Activated naive CD4-positive, alpha-beta T cell treated with anti-CD3 and anti-CD28 coated beads, Interleukin-2, amount 50 U/mL, for 72 hours (primary cell): ENCODE results near the gene CASK. TPM values are rescaled to one million over a fixed set of nuclear protein-coding genes. Genes with fewer than 3 reads are reported as not detected.

Source experiments
- ATAC-seq, 2 donors: fragments of 150-1000 bp; cut with Tn5 transposase; 2 replicates each; pipeline ENCODE4 v1.10.0; 2021; ENCODE audit warnings: mild to moderate bottlenecking in 2 of 2, moderate library complexity in 2 of 2
- DNase-seq, 2 donors: peaks; one replicate each; pipeline ENCODE4 v3.0.0; 2021 to 2022; ENCODE audit warnings: low spot score in 2 of 2
- H3K27ac Mint-ChIP-seq, 2 donors: one replicate each; pipeline ENCODE4 v1.8.0; 2022; ENCODE audit warnings: mild to moderate bottlenecking in 2 of 2, mixed read lengths in 2 of 2
- H3K36me3 Mint-ChIP-seq, 2 donors: one replicate each; pipeline ENCODE4 v1.8.0; 2022; ENCODE audit warnings: mixed read lengths in 2 of 2
- H3K9me3 Mint-ChIP-seq, 2 donors: one replicate each; pipeline ENCODE4 v1.8.0; 2022; ENCODE audit warnings: mixed read lengths in 2 of 2
- total RNA-seq, 2 donors: library from RNA; stranded (reverse); gene quantifications; one replicate each; pipeline ENCODE4 v1.2.3, GENCODE V29; 2022

Gene CASK
- total RNA-seq, 2 donors from 2014 or later, result 18.1 to 18.4 TPM

GRCh38 chrX:41921492-41922430 is 1.6 kb downstream of the CASK start:
- DNase-seq, result peak in 1 of 2 donors; percentile 20
- peak; percentile 65 to 73 for ATAC-seq
- Mint-ChIP-seq H3K9me3 (no peaks in the 10 kb centered on the region), H3K36me3 (peaks cover 0 to 6% of the 10 kb centered on the region in 2 donors), H3K27ac (peak overlapping the region; percentile 91)

- Mint-ChIP-seq H3K27ac (no peak overlapping the region), H3K9me3 (no peaks in the 10 kb centered on the region), H3K36me3 (peaks cover 4 to 6% of the 10 kb centered on the region in 2 donors)
- ATAC-seq (no peak), DNase-seq (no peak)
Observed at GRCh38 chrX:41919870-41920269, 3.5 kb downstream of the CASK start.

GRCh38 chrX:41917517-41917916 is 5.8 kb downstream of the CASK start:
- no peak for ATAC-seq
- H3K9me3 Mint-ChIP-seq, result no peaks in the 10 kb centered on the region
- no peak overlapping the region for H3K27ac Mint-ChIP-seq
- peaks cover 5% of the 10 kb centered on the region in 2 donors for H3K36me3 Mint-ChIP-seq
- no peak for DNase-seq

GRCh38 chrX:41913476-41913875 is 9.9 kb downstream of the CASK start:
- H3K27ac Mint-ChIP-seq, result no peak overlapping the region

GRCh38 chrX:41912923-41913322 is 10.4 kb downstream of the CASK start:
- ATAC-seq, result no peak
- no peaks in the 10 kb centered on the region for H3K9me3 Mint-ChIP-seq
- no peak for DNase-seq
- H3K27ac Mint-ChIP-seq, result no peak overlapping the region
- peaks cover 0 to 14% of the 10 kb centered on the region in 2 donors for H3K36me3 Mint-ChIP-seq

More at GRCh38 chrX:41913476-41913875, 9.9 kb downstream of the CASK start:
- Mint-ChIP-seq H3K9me3 (no peaks in the 10 kb centered on the region), H3K36me3 (peaks cover 0 to 11% of the 10 kb centered on the region in 2 donors)
- ATAC-seq (no peak), DNase-seq (no peak)

- DNase-seq, result no peak
- Mint-ChIP-seq H3K36me3 (peaks cover 0 to 12% of the 10 kb centered on the region in 2 donors), H3K27ac (no peak overlapping the region), H3K9me3 (no peaks in the 10 kb centered on the region)
- ATAC-seq, result peak in 1 of 2 donors; percentile 60
Observed at GRCh38 chrX:41909068-41909467, 14.3 kb downstream of the CASK start.

GRCh38 chrX:41906515-41907187 is 16.7 kb downstream of the CASK start:
- H3K36me3 Mint-ChIP-seq, result peaks cover 10 to 31% of the 10 kb centered on the region in 2 donors
- peak overlapping the region; percentile 50 to 69 for H3K27ac Mint-ChIP-seq
- peak; percentile 82 to 90 for ATAC-seq
- peaks cover 0 to 9% of the 10 kb centered on the region in 2 donors for H3K9me3 Mint-ChIP-seq
- DNase-seq, result no peak

GRCh38 chrX:41903544-41903943 is 19.8 kb downstream of the CASK start:
- DNase-seq, result no peak
- Mint-ChIP-seq H3K36me3 (peaks cover 12 to 34% of the 10 kb centered on the region in 2 donors), H3K27ac (no peak overlapping the region), H3K9me3 (peaks cover 5 to 22% of the 10 kb centered on the region in 2 donors)
- ATAC-seq, result no peak

- H3K27ac Mint-ChIP-seq, result no peak overlapping the region
- no peak for ATAC-seq
- H3K36me3 Mint-ChIP-seq, result peaks cover 15 to 53% of the 10 kb centered on the region in 2 donors
- no peak for DNase-seq
- H3K9me3 Mint-ChIP-seq, result peaks cover 5 to 29% of the 10 kb centered on the region in 2 donors
Observed at GRCh38 chrX:41900321-41900720, 23.0 kb downstream of the CASK start.

GRCh38 chrX:41895826-41896225 is 27.5 kb downstream of the CASK start:
- ATAC-seq, result no peak
- Mint-ChIP-seq H3K27ac (no peak overlapping the region), H3K9me3 (peaks cover 7 to 25% of the 10 kb centered on the region in 2 donors), H3K36me3 (peaks cover 9 to 43% of the 10 kb centered on the region in 2 donors)
- no peak for DNase-seq

GRCh38 chrX:41890026-41890423 is 33.3 kb downstream of the CASK start:
- DNase-seq, result no peak

GRCh38 chrX:41889317-41890025 is 33.9 kb downstream of the CASK start:
- Mint-ChIP-seq H3K36me3 (peaks cover 0 to 6% of the 10 kb centered on the region in 2 donors), H3K9me3 (no peaks in the 10 kb centered on the region), H3K27ac (no peak overlapping the region)
- DNase-seq (no peak), ATAC-seq (no peak)

More at GRCh38 chrX:41890026-41890423, 33.3 kb downstream of the CASK start:
- Mint-ChIP-seq H3K9me3 (peaks cover 2% of the 10 kb centered on the region in 2 donors), H3K36me3 (peaks cover 3 to 8% of the 10 kb centered on the region in 2 donors), H3K27ac (no peak overlapping the region)
- ATAC-seq, result no peak

GRCh38 chrX:41887691-41888090 is 35.7 kb downstream of the CASK start:
- no peak overlapping the region for H3K27ac Mint-ChIP-seq
- ATAC-seq (no peak), DNase-seq (no peak)
- no peaks in the 10 kb centered on the region for H3K9me3 Mint-ChIP-seq
- peaks cover 0 to under 1% of the 10 kb centered on the region in 2 donors for H3K36me3 Mint-ChIP-seq

- no peak for ATAC-seq
- no peaks in the 10 kb centered on the region for H3K9me3 Mint-ChIP-seq
Observed at GRCh38 chrX:41885724-41886123, 37.6 kb downstream of the CASK start.

GRCh38 chrX:41881166-41881565 is 42.2 kb downstream of the CASK start:
- DNase-seq (no peak), ATAC-seq (no peak)
- Mint-ChIP-seq H3K27ac (no peak overlapping the region), H3K36me3 (no peaks in the 10 kb centered on the region), H3K9me3 (no peaks in the 10 kb centered on the region)

More at GRCh38 chrX:41885724-41886123, 37.6 kb downstream of the CASK start:
- Mint-ChIP-seq H3K36me3 (no peaks in the 10 kb centered on the region), H3K27ac (no peak overlapping the region)
- no peak for DNase-seq

- DNase-seq (no peak), ATAC-seq (no peak)
- H3K9me3 Mint-ChIP-seq, result no peaks in the 10 kb centered on the region
- no peak overlapping the region for H3K27ac Mint-ChIP-seq
- peaks cover 0 to 6% of the 10 kb centered on the region in 2 donors for H3K36me3 Mint-ChIP-seq
Observed at GRCh38 chrX:41877167-41877566, 46.2 kb downstream of the CASK start.
